T-helper 1 cell treated with Interleukin-12 subunit alpha and Interleukin-12 subunit beta and Interleukin-4 antibody, amounts not matched to agents 30 μg/mL and 1 μg/mL, for 36 hours (primary cell): Measurements from ENCODE around the gene SPHK2.
"Not testable (repeated sequence)": the region's sequence is repeated elsewhere in the genome, so short reads cannot be mapped to it uniquely, and the experiment has no call there.

Experiments
- H3K27ac Mint-ChIP-seq: one replicate; pipeline ENCODE4 v1.8.0; 2021; ENCODE audit warnings: mild to moderate bottlenecking, mixed read lengths
- H3K27me3 Mint-ChIP-seq: one replicate; pipeline ENCODE4 v1.8.0; 2021; ENCODE audit warnings: low read depth, mixed read lengths
- H3K36me3 Mint-ChIP-seq: one replicate; pipeline ENCODE4 v1.8.0; 2021; ENCODE audit warnings: low read depth, mixed read lengths
- H3K4me1 Mint-ChIP-seq: one replicate; pipeline ENCODE4 v1.8.0; 2021; ENCODE audit warnings: low read depth, mixed read lengths
- H3K4me3 Mint-ChIP-seq: one replicate; pipeline ENCODE4 v1.8.0; 2021; ENCODE audit warnings: mild to moderate bottlenecking, moderate library complexity, mixed read lengths
- H3K9me3 Mint-ChIP-seq: one replicate; pipeline ENCODE4 v1.8.0; 2021; ENCODE audit warnings: mixed read lengths

SPHK2 gene

GRCh38 chr19:48646001-48646721, 26.9 kb downstream of the SPHK2 start, which contains the start of gene CA11:
TSS of gene CA11 (minus strand) at chr19:48646187. CDS start at chr19:48645632, 555 bp downstream.
- Mint-ChIP-seq H3K36me3 (no peaks in the 10 kb centered on the region), H3K4me1 (peaks cover 27% of the 10 kb centered on the region), H3K9me3 (no peaks in the 10 kb centered on the region), H3K4me3 (peak within 1 kb of the TSS; percentile 80), H3K27ac (peak within 1 kb of the TSS; percentile 85), H3K27me3 (peaks cover 3% of the 10 kb centered on the region)

DNA sequence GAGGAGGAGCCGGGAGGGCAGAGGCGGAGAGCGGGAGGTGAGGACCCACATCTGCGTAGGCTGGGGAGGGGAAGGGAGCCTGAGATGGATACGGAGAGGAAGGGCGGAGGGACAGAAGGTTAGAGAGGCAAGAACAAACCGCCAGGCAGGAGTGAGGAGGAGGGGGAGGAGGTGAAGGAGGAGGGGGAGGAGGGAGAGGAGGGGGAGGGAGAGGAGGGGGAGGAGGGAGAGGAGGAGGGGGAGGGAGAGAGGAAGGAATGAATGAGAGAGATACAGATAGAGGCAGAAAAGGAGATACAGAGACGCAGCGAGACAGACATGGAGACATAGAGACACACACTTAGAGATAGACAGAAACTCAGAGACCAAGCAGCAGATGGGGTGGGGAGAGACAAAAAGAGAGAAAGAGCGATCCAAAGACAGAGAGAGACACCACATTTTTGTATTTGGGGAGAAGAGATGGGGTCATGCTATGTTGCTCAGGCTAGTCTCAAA, 27.5 kb downstream of the SPHK2 start:
- Mint-ChIP-seq H3K27me3 (peaks cover 2% of the 10 kb centered on the region), H3K36me3 (no peaks in the 10 kb centered on the region), H3K4me1 (peaks cover 27% of the 10 kb centered on the region), H3K9me3 (no peaks in the 10 kb centered on the region), H3K4me3 (peak overlapping the region; percentile 47), H3K27ac (peak overlapping the region; percentile 74)

- no peaks in the 10 kb centered on the region for H3K36me3 Mint-ChIP-seq
- H3K27ac Mint-ChIP-seq = peak overlapping the region; percentile 49
- H3K9me3 Mint-ChIP-seq = no peaks in the 10 kb centered on the region
- H3K27me3 Mint-ChIP-seq = no peaks in the 10 kb centered on the region
- H3K4me3 Mint-ChIP-seq = peak overlapping the region; percentile 1
- H3K4me1 Mint-ChIP-seq = peaks cover 30% of the 10 kb centered on the region
Observed at GRCh38 chr19:48648134-48648533, 28.8 kb downstream of the SPHK2 start.

GRCh38 chr19:48650974-48651682, 31.8 kb downstream of the SPHK2 start:
- H3K36me3 Mint-ChIP-seq = no peaks in the 10 kb centered on the region
- H3K4me3 Mint-ChIP-seq = no peak overlapping the region
- H3K27ac Mint-ChIP-seq = no peak overlapping the region
- no peaks in the 10 kb centered on the region for H3K9me3 Mint-ChIP-seq
- peaks cover 19% of the 10 kb centered on the region for H3K4me1 Mint-ChIP-seq
- no peaks in the 10 kb centered on the region for H3K27me3 Mint-ChIP-seq

DNA sequence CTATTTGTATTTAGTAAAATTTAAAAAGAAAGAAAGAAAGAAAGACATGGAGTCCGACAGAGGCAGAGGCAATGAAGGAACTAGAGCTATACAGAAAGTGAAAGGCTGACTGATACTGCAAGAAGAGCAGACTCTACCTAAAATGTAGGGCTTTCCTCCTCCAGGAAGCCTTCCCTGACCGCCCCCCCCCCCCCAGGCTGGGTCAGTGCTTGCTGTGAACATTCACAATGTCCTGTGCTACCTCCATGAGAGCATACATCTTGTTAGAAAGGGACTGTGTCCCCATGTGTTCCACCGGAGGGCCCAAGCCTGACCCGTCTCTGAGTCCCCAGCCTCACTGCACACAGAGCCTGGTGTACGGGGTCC, 32.4 kb downstream of the SPHK2 start:
- H3K9me3 Mint-ChIP-seq = no peaks in the 10 kb centered on the region
- H3K4me1 Mint-ChIP-seq = peaks cover 19% of the 10 kb centered on the region
- no peaks in the 10 kb centered on the region for H3K27me3 Mint-ChIP-seq
- no peaks in the 10 kb centered on the region for H3K36me3 Mint-ChIP-seq
- no peak overlapping the region for H3K4me3 Mint-ChIP-seq
- no peak overlapping the region for H3K27ac Mint-ChIP-seq

- Mint-ChIP-seq H3K4me3 (no peak overlapping the region), H3K4me1 (peaks cover 10% of the 10 kb centered on the region), H3K36me3 (no peaks in the 10 kb centered on the region), H3K27ac (no peak overlapping the region), H3K27me3 (peaks cover 3% of the 10 kb centered on the region), H3K9me3 (no peaks in the 10 kb centered on the region)
Observed at GRCh38 chr19:48654299-48655059, 35.2 kb downstream of the SPHK2 start.

DNA sequence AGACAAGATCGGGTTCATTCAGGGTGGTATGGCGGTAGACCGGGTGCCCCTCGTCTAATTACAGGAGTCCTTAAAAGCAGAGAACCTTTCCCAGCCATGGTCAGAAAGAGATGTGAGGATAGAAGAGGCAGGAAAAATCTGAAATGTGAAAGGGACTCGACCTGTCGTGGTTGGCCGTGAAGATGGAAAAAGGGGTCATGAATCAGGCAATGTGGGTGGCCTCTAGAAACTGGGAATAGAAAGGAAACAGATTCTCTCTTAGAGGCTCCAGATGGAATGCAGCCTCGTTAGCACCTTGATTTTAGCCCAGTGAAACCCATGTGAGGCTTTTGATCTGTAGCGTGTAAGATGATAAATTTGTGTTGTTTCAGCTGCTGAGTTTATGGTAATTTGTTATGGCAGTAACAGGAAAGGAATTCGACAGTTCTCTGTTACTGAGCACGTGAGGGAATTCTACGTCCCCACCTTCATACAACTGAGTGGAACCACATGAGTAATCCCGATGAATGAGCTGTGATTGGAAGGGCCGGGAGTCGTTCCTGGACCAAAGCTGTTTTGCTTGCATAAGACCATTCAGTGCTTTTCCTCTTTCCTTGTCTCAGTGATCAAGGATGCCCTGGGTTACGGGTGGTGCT, 37.7 kb downstream of the SPHK2 start:
- no peaks in the 10 kb centered on the region for H3K36me3 Mint-ChIP-seq
- no peak overlapping the region for H3K4me3 Mint-ChIP-seq
- H3K27me3 Mint-ChIP-seq = peaks cover 3% of the 10 kb centered on the region
- no peaks in the 10 kb centered on the region for H3K9me3 Mint-ChIP-seq
- H3K27ac Mint-ChIP-seq = no peak overlapping the region
- peaks cover 10% of the 10 kb centered on the region for H3K4me1 Mint-ChIP-seq

- H3K27me3 Mint-ChIP-seq, H3K9me3 Mint-ChIP-seq, H3K27ac Mint-ChIP-seq, H3K36me3 Mint-ChIP-seq, H3K4me3 Mint-ChIP-seq, H3K4me1 Mint-ChIP-seq: not testable (repeated sequence)
Observed at GRCh38 chr19:48657828-48658227, 38.5 kb downstream of the SPHK2 start.

DNA sequence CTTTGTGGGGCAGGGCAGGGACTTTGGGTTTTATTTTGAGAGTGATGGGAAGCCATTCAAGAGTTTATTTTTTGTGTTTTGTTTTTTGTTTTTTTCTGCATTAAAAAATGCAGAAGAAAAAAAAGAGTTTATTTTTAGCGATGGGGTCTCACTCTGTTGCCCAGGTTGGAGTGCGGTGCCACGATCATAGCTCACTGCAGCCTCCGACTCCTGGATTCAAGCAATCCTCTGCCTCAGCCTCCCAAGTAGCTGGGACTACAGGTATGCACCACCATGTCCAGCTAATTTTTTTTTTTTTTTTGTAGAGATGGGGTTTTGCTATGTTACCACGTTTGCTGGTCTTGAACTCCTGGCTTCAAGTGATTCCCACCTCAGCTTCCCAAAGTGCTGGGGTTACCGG, 39.2 kb downstream of the SPHK2 start:
- H3K36me3 Mint-ChIP-seq = no peaks in the 10 kb centered on the region
- no peak overlapping the region for H3K27ac Mint-ChIP-seq
- H3K4me1 Mint-ChIP-seq = peaks cover 9% of the 10 kb centered on the region
- peaks cover 3% of the 10 kb centered on the region for H3K27me3 Mint-ChIP-seq
- H3K4me3 Mint-ChIP-seq = no peak overlapping the region
- no peaks in the 10 kb centered on the region for H3K9me3 Mint-ChIP-seq

- Mint-ChIP-seq H3K9me3 (no peaks in the 10 kb centered on the region), H3K27me3 (peaks cover 3% of the 10 kb centered on the region), H3K36me3 (no peaks in the 10 kb centered on the region), H3K4me3 (no peak overlapping the region), H3K27ac (no peak overlapping the region), H3K4me1 (peaks cover 9% of the 10 kb centered on the region)
Observed at GRCh38 chr19:48659768-48660167, 40.5 kb downstream of the SPHK2 start.

DNA sequence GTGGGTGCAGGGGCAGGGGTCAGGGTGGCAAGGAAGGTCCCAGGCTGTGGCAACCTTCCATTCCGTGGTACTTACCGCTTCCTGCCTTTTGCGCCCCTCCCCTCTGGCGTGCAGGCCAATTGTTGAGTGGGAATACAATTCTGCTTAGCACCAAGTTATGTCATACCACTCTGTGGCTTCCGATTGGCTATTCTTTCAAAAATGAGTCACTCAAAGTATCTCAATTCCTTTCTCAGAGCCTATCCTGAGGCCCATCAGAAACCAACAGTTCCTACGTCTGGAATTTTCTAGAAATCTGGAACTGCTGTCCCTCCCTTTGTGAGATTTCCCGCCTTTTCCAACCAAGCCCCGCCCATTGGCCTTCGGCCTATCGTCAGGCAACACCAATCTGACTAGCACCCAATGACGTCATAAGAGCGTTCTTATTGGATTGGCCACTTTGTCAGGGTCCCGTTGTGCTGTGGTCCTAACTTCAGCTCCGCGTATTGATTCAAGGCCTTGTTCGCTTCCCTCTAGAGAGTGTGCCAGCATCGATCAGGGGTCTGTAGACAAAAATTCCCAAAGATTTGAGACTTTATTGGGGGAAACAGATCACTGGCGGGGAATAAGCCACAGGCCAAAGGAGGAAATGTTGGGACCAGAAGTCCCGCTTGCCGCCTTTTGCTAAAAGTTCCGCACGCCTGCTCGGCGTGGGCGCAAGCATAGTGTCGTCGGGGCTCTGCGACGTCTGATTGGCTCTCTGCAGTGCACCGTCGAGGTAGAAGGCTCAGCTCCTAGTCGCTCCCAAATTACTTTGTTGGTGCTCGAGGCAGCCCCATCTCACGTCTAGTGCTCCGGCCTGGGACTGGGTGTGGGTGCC, 41.8 kb downstream of the SPHK2 start:
- peak overlapping the region; percentile 96 for H3K27ac Mint-ChIP-seq
- peaks cover 9% of the 10 kb centered on the region for H3K4me1 Mint-ChIP-seq
- peaks cover 6% of the 10 kb centered on the region for H3K27me3 Mint-ChIP-seq
- no peaks in the 10 kb centered on the region for H3K36me3 Mint-ChIP-seq
- H3K4me3 Mint-ChIP-seq = peak overlapping the region; percentile 69
- no peaks in the 10 kb centered on the region for H3K9me3 Mint-ChIP-seq

DNA sequence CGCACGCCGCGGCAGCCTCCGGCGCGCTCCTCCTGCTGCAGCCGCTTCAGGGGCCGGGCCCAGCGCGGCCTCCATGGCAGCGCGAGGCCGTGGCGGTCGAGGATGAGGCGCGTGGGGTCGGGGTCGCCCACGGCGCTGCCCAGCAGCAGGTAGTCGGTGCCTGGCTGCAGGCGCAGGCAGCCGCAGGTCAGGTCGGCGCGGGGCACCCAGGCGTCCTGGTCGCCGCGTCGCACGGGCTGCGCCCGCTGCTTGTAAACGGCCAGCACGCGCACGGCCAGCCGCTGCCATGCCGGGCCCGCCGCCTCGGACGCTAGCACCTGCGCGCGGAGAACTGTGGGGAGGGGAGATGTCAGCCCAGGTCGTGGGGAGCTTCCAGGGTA, 42.4 kb downstream of the SPHK2 start:
- no peak overlapping the region for H3K4me3 Mint-ChIP-seq
- H3K27me3 Mint-ChIP-seq = peaks cover 6% of the 10 kb centered on the region
- no peaks in the 10 kb centered on the region for H3K9me3 Mint-ChIP-seq
- H3K27ac Mint-ChIP-seq = no peak overlapping the region
- H3K36me3 Mint-ChIP-seq = no peaks in the 10 kb centered on the region
- H3K4me1 Mint-ChIP-seq = peaks cover 9% of the 10 kb centered on the region

GRCh38 chr19:48663667-48664066, 44.4 kb downstream of the SPHK2 start:
- Mint-ChIP-seq H3K27me3 (peaks cover 3% of the 10 kb centered on the region), H3K4me3 (no peak overlapping the region), H3K9me3 (no peaks in the 10 kb centered on the region), H3K36me3 (no peaks in the 10 kb centered on the region), H3K4me1 (peaks cover 9% of the 10 kb centered on the region), H3K27ac (no peak overlapping the region)
